Left colon (tissue), 2 donors: ENCODE data around the gene GPATCH8. TPM values are rescaled to one million over a fixed set of nuclear protein-coding genes. Genes with fewer than 3 reads are reported as not detected.
A peak's percentile ranks its signal among the peaks of the same experiment; 100 is the strongest.
"Not testable (repeated sequence)": the region's sequence is repeated elsewhere in the genome, so short reads cannot be mapped to it uniquely, and the experiment has no call there.

Experiments
- ATAC-seq: fragments of 200-7000 bp; cut with Tn5 transposase; one replicate; pipeline ENCODE4 v1.9.1; 2020; ENCODE audit warnings: mild to moderate bottlenecking, moderate library complexity
- DNase-seq, 2 donors: peaks; one replicate each; pipeline ENCODE4 v3.0.0-alpha.2; 2020
- intact Hi-C, 2 donors: fragments of 100-400 bp; cut with DNase I in 1 of 2; cut with micrococcal nuclease in 1 of 2; formaldehyde crosslinking; loops; one replicate each; pipeline versions ENCODE4 v1.11.2 to v1.14.0; 2022; cut with DNase I, micrococcal nuclease
- total RNA-seq, 2 donors: library from RNA; stranded (reverse); fragmentation: NEBNext Ultra II Directional; extraction: Animal tissue kit (Norgen Biotek cat#: 25700); gene quantifications; one replicate each; pipeline ENCODE4 v1.2.1, GENCODE V29; 2021
- donor health status: DM: no; HTN: no; CAD: no.
- donor health status: DM: yes; HTN: yes; CAD: no.

GPATCH8 gene
- total RNA-seq, 2 donors from 2014 or later: 29.1 to 33.7 TPM

- DNase-seq: no peak
- intact Hi-C loops: no loop called here
- no peak for ATAC-seq
These were observed 118.9 kb downstream of the GPATCH8 start for GRCh38 chr17:44384281-44384822.

- intact Hi-C loops: no loop called here
- DNase-seq: no peak
- no peak for ATAC-seq
These were observed 119.3 kb downstream of the GPATCH8 start for GRCh38 chr17:44383861-44384260.

GRCh38 chr17:44383363-44383762, 119.8 kb downstream of the GPATCH8 start:
- DNase-seq: no peak
- intact Hi-C loops: no loop called here
- ATAC-seq: no peak

GRCh38 chr17:44382917-44383316, 120.3 kb downstream of the GPATCH8 start:
- no peak for DNase-seq
- ATAC-seq: no peak
- intact Hi-C loops: no loop called here

GRCh38 chr17:44381810-44382305, 121.3 kb downstream of the GPATCH8 start:
- intact Hi-C loops: no loop called here
- no peak for DNase-seq
- ATAC-seq: no peak

GRCh38 chr17:44380767-44381166, 122.4 kb downstream of the GPATCH8 start:
- DNase-seq (no peak), ATAC-seq (no peak)
- intact Hi-C loops: no loop called here

GRCh38 chr17:44379887-44380286, 123.3 kb downstream of the GPATCH8 start:
- DNase-seq (no peak), ATAC-seq (no peak)
- intact Hi-C loops: no loop called here

- DNase-seq (no peak), ATAC-seq (no peak)
- intact Hi-C loops: no loop called here
These were observed 125.0 kb downstream of the GPATCH8 start for GRCh38 chr17:44378171-44378705.

GRCh38 chr17:44376779-44377178, 126.4 kb downstream of the GPATCH8 start:
- intact Hi-C loops: no loop called here
- DNase-seq: no peak
- no peak for ATAC-seq

GRCh38 chr17:44376124-44376523, 127.1 kb downstream of the GPATCH8 start:
- ATAC-seq (peak; percentile 40), DNase-seq (no peak)
- intact Hi-C loops: no loop called here

GRCh38 chr17:44375196-44376017, 127.8 kb downstream of the GPATCH8 start:
- DNase-seq (no peak), ATAC-seq (peak; percentile 21)
- intact Hi-C loops: no loop called here

- intact Hi-C loops: no loop called here
- DNase-seq (peak in 1 of 2 donors; percentile 43), ATAC-seq (peak; percentile 73)
These were observed 128.7 kb downstream of the GPATCH8 start for GRCh38 chr17:44374306-44375195.

GRCh38 chr17:44372036-44372435, 131.2 kb downstream of the GPATCH8 start:
- intact Hi-C loops: no loop called here
- no peak for DNase-seq
- ATAC-seq: no peak

GRCh38 chr17:44369414-44370023, 133.7 kb downstream of the GPATCH8 start:
- ATAC-seq, DNase-seq, intact Hi-C loops: not testable (repeated sequence)

GRCh38 chr17:44368391-44369243, 134.6 kb downstream of the GPATCH8 start:
- intact Hi-C loops, DNase-seq, ATAC-seq: not testable (repeated sequence)

- DNase-seq (no peak), ATAC-seq (no peak)
- intact Hi-C loops: no loop called here
These were observed 135.8 kb downstream of the GPATCH8 start for GRCh38 chr17:44367231-44367979.

- ATAC-seq, intact Hi-C loops: not testable (repeated sequence)
These were observed 138.2 kb downstream of the GPATCH8 start for GRCh38 chr17:44365051-44365450.

More at GRCh38 chr17:44365051-44365450, 138.2 kb downstream of the GPATCH8 start:
- DNase-seq: not testable (repeated sequence)
